HG03103 (cell line): ENCODE measurements around the gene KIAA0753.
"Not testable (repeated sequence)": the region's sequence is repeated elsewhere in the genome, so short reads cannot be mapped to it uniquely, and the experiment has no call there.

Experiments
- ATAC-seq: cut with Tn5 transposase; IDR thresholded peaks from one replicate; pipeline ENCODE4 v1.9.1; 2021; ENCODE audit warnings: low read depth; ENCODE audit not compliant: unreplicated experiment

KIAA0753 gene

DNA sequence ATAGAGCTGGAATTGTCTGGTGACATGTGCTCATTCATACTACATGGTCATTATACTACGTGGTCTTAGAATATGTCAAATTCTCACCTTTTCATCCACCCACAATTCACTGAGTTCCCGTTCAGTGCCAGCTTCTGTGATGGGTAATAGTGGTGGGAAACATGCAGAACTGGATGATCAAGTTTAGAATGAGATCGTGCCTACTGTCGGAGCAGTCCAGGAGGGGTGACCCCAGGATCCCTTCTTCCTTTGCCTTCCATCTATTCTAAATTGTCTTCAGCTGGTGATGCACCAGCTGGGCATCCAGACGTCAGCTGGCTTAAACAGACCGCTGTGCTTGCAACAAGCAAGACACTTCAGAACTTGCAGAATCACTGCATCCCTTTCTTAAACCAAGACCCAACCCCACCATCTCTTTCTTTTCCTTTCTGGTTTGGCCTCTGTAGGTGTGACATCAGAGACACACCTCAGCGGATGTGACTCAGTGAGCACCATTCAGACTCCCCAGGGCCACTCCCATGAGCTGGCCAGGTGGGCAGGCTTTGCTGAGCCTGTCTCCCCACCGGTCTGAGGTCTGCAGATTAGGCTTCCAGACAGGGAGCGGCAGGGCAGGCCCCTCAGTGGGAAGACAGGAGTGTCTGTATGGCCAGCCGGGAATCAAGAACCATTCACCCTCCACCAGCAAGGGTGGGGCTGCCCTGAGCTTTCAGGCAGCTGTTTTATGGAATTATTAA lies 29.1 kb upstream of the KIAA0753 start:
- ATAC-seq: no peak

GRCh38 chr17:6668727-6669425 lies 28.4 kb upstream of the KIAA0753 start:
- ATAC-seq: no peak

- no peak for ATAC-seq
Observed at GRCh38 chr17:6668219-6668618, 27.7 kb upstream of the KIAA0753 start.

GRCh38 chr17:6667516-6667915 lies 27.0 kb upstream of the KIAA0753 start:
- ATAC-seq: no peak

DNA sequence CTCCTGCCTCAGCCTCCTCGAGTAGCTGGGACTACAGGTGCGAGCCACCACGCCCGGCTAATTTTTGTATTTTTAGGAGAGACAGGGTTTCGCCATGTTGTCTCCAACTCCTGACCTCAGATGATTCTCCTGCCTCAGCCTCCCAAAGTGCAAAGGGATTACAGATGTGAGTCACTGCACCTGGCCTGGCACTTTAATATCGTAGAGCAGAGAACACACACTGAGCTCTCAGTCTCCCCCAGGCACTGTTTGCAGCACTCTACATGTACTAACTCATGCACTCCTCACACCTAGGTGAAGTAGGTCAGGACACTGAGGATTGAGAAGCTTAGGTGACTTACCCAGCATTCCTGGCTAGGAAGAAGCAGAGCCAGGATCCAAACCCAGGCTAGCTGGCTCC lies 26.0 kb upstream of the KIAA0753 start:
- ATAC-seq: no peak

- ATAC-seq: no peak
Observed at GRCh38 chr17:6666077-6666521, 25.6 kb upstream of the KIAA0753 start.

- ATAC-seq: not testable (repeated sequence)
Observed at GRCh38 chr17:6663200-6663599, 22.7 kb upstream of the KIAA0753 start.

DNA sequence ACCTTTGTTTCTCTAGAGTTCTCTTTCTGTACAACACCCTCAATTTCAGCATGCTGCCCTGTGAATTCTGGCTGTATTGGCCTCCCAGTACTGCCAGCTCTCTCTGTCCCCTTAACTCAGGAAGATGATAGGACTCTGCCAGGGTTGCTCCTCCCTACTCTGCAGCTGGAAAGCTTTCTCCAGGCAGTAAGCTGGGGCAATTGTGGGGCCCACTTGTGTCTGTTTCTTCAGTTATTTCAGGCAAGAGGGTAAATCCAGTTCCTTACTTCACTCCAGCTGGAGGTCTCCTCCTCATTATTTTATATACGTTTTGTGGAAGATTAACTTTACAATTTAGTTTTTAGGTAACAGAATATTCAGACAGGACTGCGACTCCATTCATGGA lies 20.9 kb upstream of the KIAA0753 start:
- no peak for ATAC-seq

GRCh38 chr17:6660805-6661463 lies 20.4 kb upstream of the KIAA0753 start:
- ATAC-seq: peak; percentile 63

GRCh38 chr17:6660101-6660500 lies 19.6 kb upstream of the KIAA0753 start:
- ATAC-seq: no peak

GRCh38 chr17:6658411-6658810 lies 17.9 kb upstream of the KIAA0753 start:
- not testable (repeated sequence) for ATAC-seq

GRCh38 chr17:6657633-6658287 lies 17.2 kb upstream of the KIAA0753 start:
- ATAC-seq: no peak

GRCh38 chr17:6656797-6657632 lies 16.5 kb upstream of the KIAA0753 start:
- not testable (repeated sequence) for ATAC-seq

GRCh38 chr17:6655732-6656361 lies 15.3 kb upstream of the KIAA0753 start:
- not testable (repeated sequence) for ATAC-seq

- no peak for ATAC-seq
Observed at GRCh38 chr17:6654841-6655731, 14.6 kb upstream of the KIAA0753 start.

DNA sequence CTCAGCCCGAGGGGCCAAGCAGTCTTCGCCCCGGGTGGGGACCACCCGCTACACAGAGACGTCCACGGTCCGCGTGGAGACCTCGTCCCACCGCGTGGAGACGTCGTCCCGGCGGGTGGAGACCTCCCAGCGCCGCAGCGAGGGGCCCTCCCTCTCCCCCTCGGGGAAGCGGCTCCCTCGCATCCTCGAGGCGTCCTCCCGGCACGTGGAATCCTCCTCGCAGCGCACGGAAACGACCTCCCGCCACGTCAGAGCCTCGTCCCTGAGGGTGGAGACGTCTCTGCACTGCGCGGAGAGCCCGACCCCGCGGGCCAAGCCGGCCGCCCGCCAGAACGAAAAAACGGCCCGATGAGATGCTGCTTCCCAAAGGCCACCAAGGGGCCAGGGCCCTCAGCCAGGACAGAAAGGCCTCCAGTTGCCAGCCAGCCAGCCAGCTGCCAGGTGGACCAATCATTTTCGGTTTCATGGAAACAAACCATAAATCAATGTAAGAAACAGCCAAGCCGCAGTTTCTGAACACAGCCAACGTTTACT lies 11.5 kb upstream of the KIAA0753 start:
- no peak for ATAC-seq

DNA sequence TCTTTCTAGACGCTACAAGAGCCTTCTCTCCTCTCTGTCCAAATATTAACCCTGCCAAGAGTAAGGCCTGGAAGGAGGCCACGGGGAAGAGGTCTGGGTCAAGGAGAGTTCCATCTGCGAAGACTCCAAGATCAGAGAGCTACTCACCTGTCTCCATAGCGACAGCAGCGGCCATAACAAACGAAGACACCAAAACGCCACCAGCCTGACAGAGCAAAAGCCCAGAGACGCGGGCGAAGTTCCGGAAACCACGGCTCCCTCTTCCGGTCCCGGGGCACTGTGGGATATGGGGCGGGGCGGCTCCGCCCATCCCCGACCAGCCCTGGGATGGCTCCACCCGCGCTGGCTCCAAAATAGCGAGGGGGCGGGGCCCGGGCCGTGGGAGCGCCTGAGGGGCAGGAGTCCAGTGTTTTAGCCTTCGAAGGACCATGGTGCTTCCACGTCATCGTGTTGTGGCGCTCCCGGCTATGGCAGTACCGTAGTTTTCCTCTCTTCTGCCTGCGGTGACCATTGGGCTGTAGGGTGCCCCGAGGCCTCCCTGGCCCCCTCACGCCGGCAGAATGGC lies 10.9 kb upstream of the KIAA0753 start, which contains the start of the genes C17orf100 and MED31:
TSS of gene C17orf100 (plus strand) at position 409 of the 565 bp plus-strand sequence. CDS start at position 561, 152 bp downstream.
TSS of gene MED31 (minus strand) at position 252 of the 565 bp plus-strand sequence. CDS start at position 175, 77 bp downstream.
- peak; percentile 83 for ATAC-seq

- no peak for ATAC-seq
Observed at GRCh38 chr17:6648181-6648580, 7.7 kb upstream of the KIAA0753 start.
